GM23248 (cell line): ENCODE data around the gene MRPL20.

Experiments
- EZH2 ChIP-seq: fragments of 200-600 bp; sonication (generic); IDR thresholded peaks from 2 replicates; pipeline ENCODE4 v1.6.1; 2018; ENCODE audit warnings: antibody characterized with exemption, mild to moderate bottlenecking; ENCODE audit not compliant: insufficient read depth, poor library complexity, severe bottlenecking
- EZH2phosphoT487 ChIP-seq: fragments of 200-600 bp; sonication (generic); IDR thresholded peaks from 2 replicates; pipeline ENCODE4 v1.6.1; 2018; ENCODE audit warnings: antibody characterized with exemption, moderate library complexity, mild to moderate bottlenecking, low read depth; ENCODE audit not compliant: insufficient read depth

GRCh38 chr1:1381294-1381693, 25.8 kb downstream of the MRPL20 start:
- no peak for TF ChIP-seq EZH2
- TF ChIP-seq EZH2phosphoT487: no peak
